Bronchial epithelial cell (primary cell): ENCODE results near the gene UNC5A. TPM values are rescaled to one million over a fixed set of nuclear protein-coding genes. Genes with fewer than 3 reads are reported as not detected.

Experiments used
- DNase-seq: peaks from one replicate; pipeline ENCODE4 v3.0.0-alpha.2; 2010; ENCODE audit warnings: low read depth
- FAIRE-seq: peaks from 2 replicates; lab custom pipeline; 2011; peaks lifted over from hg19 to GRCh38; lab: Jason Lieb, UNC
- H3K27me3 ChIP-seq: 2 replicates; pipeline ENCODE4 v1.5.1; 2011; ENCODE audit warnings: low read length; ENCODE audit not compliant: control insufficient read depth, insufficient read depth
- H3K36me3 ChIP-seq: 2 replicates; pipeline ENCODE4 v1.5.1; 2011; ENCODE audit warnings: low read length; ENCODE audit not compliant: control insufficient read depth, insufficient read depth
- H3K4me3 ChIP-seq: 2 replicates; pipeline ENCODE4 v1.5.1; 2011; ENCODE audit warnings: mild to moderate bottlenecking, low read depth, low read length, control low read depth
- total RNA-seq: library from RNA; depleted of rRNA; stranded (reverse); fragments of >200 nt; gene quantifications from 2 replicates; pipeline ENCODE4 v1.2.1, GENCODE V29; 2014
- TF ChIP-seq, protein P1 (sequence below): IDR thresholded peaks from 2 replicates; pipeline ENCODE4 v1.5.1; 2011; ENCODE audit warnings: mild to moderate bottlenecking, moderate library complexity, low read length, control low read depth, inconsistent platforms; ENCODE audit not compliant: insufficient read depth, severe bottlenecking

The UNC5A gene
- total RNA-seq, 1 donor from 2014 or later: not detected

DNA sequence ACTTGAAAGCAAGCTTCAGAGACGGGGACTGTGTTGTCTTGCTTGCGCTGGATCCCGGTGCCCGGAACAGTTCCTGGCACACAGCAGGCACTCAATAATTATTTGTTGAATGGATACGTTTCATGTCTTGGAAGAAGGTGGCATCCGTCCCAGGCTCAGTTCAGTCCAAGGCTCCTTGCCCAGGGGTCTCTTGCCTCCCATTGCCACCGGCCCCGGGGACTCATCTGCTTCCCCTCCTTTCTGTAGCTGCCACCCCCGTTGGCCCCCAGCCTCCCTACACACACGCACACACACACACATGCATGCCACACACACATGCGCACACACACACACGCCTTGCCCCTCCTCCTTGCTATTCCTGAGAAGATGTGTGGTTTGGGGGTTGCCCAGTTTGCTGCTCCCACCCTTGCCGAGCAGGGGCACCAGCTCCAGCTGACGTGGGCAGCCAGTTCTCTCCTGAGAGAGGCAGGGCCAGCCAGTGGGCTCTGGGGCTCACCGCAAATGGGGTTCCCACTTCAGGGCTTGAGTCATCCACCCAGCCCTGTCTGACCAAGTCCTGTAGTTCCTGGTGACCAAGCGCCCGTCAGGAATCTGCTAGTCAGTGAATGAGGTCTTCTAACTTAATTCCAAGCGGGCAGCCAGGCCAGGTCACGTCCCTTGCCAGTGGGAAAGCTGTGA is 47.0 kb downstream of the UNC5A start:
- FAIRE-seq (no peak), DNase-seq (no peak)
- Histone ChIP-seq H3K36me3 (no peaks in the 10 kb centered on the region), H3K4me3 (no peak overlapping the region), H3K27me3 (peaks cover 3% of the 10 kb centered on the region)
- TF ChIP-seq, protein P1, sequence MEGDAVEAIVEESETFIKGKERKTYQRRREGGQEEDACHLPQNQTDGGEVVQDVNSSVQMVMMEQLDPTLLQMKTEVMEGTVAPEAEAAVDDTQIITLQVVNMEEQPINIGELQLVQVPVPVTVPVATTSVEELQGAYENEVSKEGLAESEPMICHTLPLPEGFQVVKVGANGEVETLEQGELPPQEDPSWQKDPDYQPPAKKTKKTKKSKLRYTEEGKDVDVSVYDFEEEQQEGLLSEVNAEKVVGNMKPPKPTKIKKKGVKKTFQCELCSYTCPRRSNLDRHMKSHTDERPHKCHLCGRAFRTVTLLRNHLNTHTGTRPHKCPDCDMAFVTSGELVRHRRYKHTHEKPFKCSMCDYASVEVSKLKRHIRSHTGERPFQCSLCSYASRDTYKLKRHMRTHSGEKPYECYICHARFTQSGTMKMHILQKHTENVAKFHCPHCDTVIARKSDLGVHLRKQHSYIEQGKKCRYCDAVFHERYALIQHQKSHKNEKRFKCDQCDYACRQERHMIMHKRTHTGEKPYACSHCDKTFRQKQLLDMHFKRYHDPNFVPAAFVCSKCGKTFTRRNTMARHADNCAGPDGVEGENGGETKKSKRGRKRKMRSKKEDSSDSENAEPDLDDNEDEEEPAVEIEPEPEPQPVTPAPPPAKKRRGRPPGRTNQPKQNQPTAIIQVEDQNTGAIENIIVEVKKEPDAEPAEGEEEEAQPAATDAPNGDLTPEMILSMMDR: no peak

DNA sequence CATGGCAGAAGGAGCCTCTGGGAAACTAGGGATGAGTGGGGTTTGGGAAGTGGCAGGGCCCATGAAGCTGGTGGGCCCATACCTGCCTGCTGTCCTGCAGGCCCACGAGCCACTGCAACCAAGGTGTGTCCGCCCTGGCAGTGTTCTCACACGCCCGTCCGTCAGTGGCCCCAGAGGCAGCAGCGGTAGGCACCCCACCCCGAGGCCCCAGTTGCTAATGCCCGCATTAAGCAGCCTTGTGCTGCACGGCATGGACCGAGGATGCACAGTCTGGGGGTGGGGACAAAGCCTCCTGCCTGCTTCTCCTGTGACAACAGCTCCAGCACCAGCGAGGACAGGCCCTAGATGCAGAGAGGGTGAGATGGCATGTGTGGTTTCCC is 47.5 kb downstream of the UNC5A start:
- no peak for FAIRE-seq
- Histone ChIP-seq H3K27me3 (peaks cover 6% of the 10 kb centered on the region), H3K36me3 (no peaks in the 10 kb centered on the region), H3K4me3 (no peak overlapping the region)
- no peak for DNase-seq
- TF ChIP-seq, protein P1: no peak

DNA sequence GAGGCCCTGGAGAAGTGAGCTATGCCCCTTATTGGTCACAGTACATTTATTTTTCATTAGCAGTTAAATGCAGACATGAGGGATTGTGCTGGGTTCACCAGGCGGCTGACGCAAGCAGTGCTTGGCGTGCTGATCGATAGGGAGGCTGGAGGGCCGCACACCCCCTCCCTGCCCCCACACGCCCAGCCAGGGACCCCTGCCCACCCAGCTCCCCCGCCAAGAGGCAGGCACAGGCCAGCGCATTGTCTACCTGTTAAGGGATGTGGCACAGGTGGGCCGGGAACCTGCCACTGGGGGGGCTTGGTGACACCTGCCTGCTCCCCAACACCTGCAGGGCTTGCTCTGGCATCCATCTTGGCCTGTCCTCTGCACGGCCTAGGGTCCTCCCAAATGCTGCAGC is 49.6 kb downstream of the UNC5A start:
- no peak for FAIRE-seq

DNA sequence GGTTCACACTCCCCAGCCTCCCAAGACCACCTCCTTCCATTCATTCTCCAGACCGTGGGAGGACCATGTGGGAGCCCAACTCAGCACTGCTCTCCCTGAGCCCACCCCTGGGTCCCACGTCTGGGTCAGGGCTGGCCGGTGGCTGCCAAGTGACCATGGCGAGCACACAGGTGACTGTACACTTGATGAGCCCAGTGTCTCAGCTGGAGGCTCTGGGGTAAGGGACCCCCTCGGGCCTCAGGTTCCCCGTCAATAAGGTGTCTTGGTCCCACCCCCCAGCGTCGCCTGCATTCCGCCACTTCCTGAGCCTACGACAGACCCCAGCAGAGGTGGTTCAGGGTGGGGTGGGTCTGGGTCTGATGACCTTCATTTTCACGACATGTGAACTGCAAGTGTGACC is 50.0 kb downstream of the UNC5A start:
- TF ChIP-seq, protein P1: no peak
- no peak for FAIRE-seq
- Histone ChIP-seq H3K27me3 (peaks cover 16% of the 10 kb centered on the region), H3K4me3 (no peak overlapping the region), H3K36me3 (no peaks in the 10 kb centered on the region)
- DNase-seq: no peak

More for the DNA sequence above, 49.6 kb downstream of the UNC5A start:
- no peaks in the 10 kb centered on the region for H3K36me3 ChIP-seq
- no peak for DNase-seq
- peaks cover 16% of the 10 kb centered on the region for H3K27me3 ChIP-seq
- H3K4me3 ChIP-seq: no peak overlapping the region
- TF ChIP-seq, protein P1: no peak

DNA sequence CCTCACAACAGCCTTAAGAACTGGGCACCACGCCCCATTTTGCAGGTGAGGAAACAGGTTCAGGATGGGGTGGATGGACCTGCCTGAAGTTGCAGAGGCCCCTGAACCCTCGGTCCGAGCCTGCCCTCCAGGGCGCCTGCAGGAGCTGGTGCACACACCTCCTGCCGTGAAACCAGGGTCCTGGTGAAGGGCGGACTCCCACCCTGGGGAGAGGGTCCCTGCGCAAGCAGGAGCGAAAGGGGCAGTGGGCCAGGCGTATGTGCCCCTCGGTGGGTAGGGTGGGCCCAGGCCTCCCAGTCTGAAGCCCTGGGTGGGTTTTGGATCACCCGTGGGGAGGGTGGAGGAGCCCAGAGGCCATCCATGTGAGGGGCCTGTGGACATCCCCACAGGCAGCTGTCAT is 50.9 kb downstream of the UNC5A start:
- Histone ChIP-seq H3K27me3 (peaks cover 21% of the 10 kb centered on the region), H3K4me3 (no peak overlapping the region), H3K36me3 (no peaks in the 10 kb centered on the region)
- DNase-seq (no peak), FAIRE-seq (no peak)
- TF ChIP-seq, protein P1: no peak
